Mucosa of descending colon (tissue), 3 donors: ENCODE results near the gene CDK5R1. TPM values are rescaled to one million over a fixed set of nuclear protein-coding genes. Genes with fewer than 3 reads are reported as not detected.

Source experiments
- ATAC-seq: fragments of 200-7000 bp; cut with Tn5 transposase; one replicate; pipeline ENCODE4 v1.9.1; 2020; ENCODE audit warnings: mild to moderate bottlenecking, moderate library complexity
- DNase-seq, 3 donors: peaks; one replicate each; pipeline ENCODE4 v3.0.0-alpha.2; 2020
- H3K36me3 ChIP-seq: fragments of 200-600 bp; one replicate; pipeline ENCODE4 v1.8.0; 2021; ENCODE audit warnings: low read depth, mild to moderate bottlenecking
- H3K4me1 ChIP-seq: fragments of 200-600 bp; one replicate; pipeline ENCODE4 v1.8.0; 2021; ENCODE audit warnings: low read depth, mild to moderate bottlenecking
- H3K4me3 ChIP-seq: fragments of 200-600 bp; one replicate; pipeline ENCODE4 v1.8.0; 2021; ENCODE audit warnings: mild to moderate bottlenecking
- H3K9me3 ChIP-seq: fragments of 200-600 bp; one replicate; pipeline ENCODE4 v1.8.0; 2021; ENCODE audit warnings: mild to moderate bottlenecking
- CTCF ChIP-seq: fragments of 200-600 bp; IDR thresholded peaks from one replicate; pipeline ENCODE4 v1.8.0; 2022; ENCODE audit warnings: antibody characterized with exemption, mild to moderate bottlenecking
- intact Hi-C, 2 donors: fragments of 100-400 bp; cut with DNase I in 1 of 2; cut with micrococcal nuclease in 1 of 2; formaldehyde crosslinking; loops; one replicate each; pipeline versions ENCODE4 v1.11.0 to v1.11.1; 2022; cut with DNase I, micrococcal nuclease
- total RNA-seq, 3 donors: library from RNA; stranded (reverse); fragmentation: NEBNext Ultra II Directional in 2 of 3; extraction: Animal tissue kit (Norgen Biotek cat#: 25700) in 2 of 3; gene quantifications; one replicate each; pipeline versions ENCODE4 v1.2.1 to v1.2.4, GENCODE V29; 2021 to 2023
- donor health status: DM: no; HTN: no; CAD: no; lungs with moderate emphysema.
- donor health status: DM: no; HTN: no; CAD: no.
- donor health status: DM: no; HTN: yes; CAD: no.

Gene CDK5R1
- total RNA-seq, 3 donors from 2014 or later: 0.72 to 2.1 (median 1.3) TPM

DNA sequence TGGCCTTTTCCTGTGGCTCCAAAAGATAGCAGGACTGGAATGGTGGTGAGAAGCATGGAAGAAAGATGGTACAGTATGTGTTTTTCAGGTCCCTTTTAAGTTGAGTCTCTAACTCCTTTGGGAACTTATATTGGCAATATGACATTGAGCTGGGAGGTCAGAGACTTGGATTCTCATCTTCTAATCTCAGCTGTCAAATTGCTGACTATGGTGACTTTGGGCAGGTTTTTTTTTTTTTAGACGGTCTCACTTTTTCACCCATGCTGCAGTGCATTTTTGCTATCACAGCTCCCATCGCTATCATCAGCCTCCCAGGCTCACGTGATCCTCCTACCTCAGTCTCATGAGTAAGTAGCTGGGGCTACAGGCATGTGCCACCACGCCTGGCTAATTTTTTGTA lies 15.1 kb upstream of the CDK5R1 start:
- H3K4me3 ChIP-seq: no peak overlapping the region
- TF ChIP-seq CTCF: no peak
- no peaks in the 10 kb centered on the region for H3K4me1 ChIP-seq
- peaks cover 15% of the 10 kb centered on the region for H3K36me3 ChIP-seq
- intact Hi-C loops: no loop called here
- no peaks in the 10 kb centered on the region for H3K9me3 ChIP-seq
- ATAC-seq (no peak), DNase-seq (no peak)

DNA sequence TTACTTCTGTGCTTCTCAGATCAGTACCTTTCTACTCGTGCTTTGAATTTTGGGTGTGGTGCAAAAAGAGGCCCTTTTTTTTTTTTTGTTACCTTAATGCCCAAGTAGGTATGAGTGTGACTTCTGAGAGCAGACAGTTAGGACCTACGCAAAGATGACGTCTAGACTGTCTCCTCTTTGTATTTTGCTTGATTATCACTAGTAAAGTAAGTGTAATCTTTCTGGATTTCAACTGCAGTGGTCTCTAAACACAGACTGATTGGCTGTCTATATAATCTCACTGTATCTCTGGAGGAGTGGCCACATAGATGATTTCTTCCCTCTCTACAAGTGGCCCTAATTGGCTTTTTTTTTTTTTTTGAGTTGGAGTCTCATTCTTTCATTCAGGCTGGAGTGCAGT lies 11.5 kb upstream of the CDK5R1 start:
- Histone ChIP-seq H3K9me3 (no peaks in the 10 kb centered on the region), H3K4me1 (no peaks in the 10 kb centered on the region), H3K4me3 (no peak overlapping the region), H3K36me3 (peaks cover 19% of the 10 kb centered on the region)
- no peak for DNase-seq
- no peak for TF ChIP-seq CTCF
- intact Hi-C loops: no loop called here
- ATAC-seq: no peak

- no peak for TF ChIP-seq CTCF
- peaks cover 27% of the 10 kb centered on the region for H3K36me3 ChIP-seq
- DNase-seq (no peak), ATAC-seq (no peak)
- no peak overlapping the region for H3K4me3 ChIP-seq
- intact Hi-C loops: no loop called here
- no peaks in the 10 kb centered on the region for H3K4me1 ChIP-seq
- no peaks in the 10 kb centered on the region for H3K9me3 ChIP-seq
These were observed 9.6 kb upstream of the CDK5R1 start for GRCh38 chr17:32477220-32477619.

GRCh38 chr17:32479074-32479617 lies 7.6 kb upstream of the CDK5R1 start:
- DNase-seq: no peak
- no peaks in the 10 kb centered on the region for H3K4me1 ChIP-seq
- no peak overlapping the region for H3K4me3 ChIP-seq
- H3K36me3 ChIP-seq: peaks cover 22% of the 10 kb centered on the region
- intact Hi-C loops: no loop called here
- ATAC-seq: no peak
- no peak for TF ChIP-seq CTCF
- H3K9me3 ChIP-seq: no peaks in the 10 kb centered on the region

- TF ChIP-seq CTCF: no peak
- no peak for ATAC-seq
- intact Hi-C loops: no loop called here
- no peak overlapping the region for H3K4me3 ChIP-seq
- DNase-seq: peak in 1 of 3 donors; percentile 27
- H3K4me1 ChIP-seq: peaks cover 5% of the 10 kb centered on the region
- peaks cover 12% of the 10 kb centered on the region for H3K36me3 ChIP-seq
- no peaks in the 10 kb centered on the region for H3K9me3 ChIP-seq
These were observed 5.6 kb upstream of the CDK5R1 start for GRCh38 chr17:32481193-32481592.
